Ovary (tissue), 9 donors: ENCODE data around the gene MARCHF3. TPM values are rescaled to one million over a fixed set of nuclear protein-coding genes. Genes with fewer than 3 reads are reported as not detected.

Source experiments
- DNase-seq, 5 donors: peaks; one replicate each; pipeline ENCODE4 v3.0.0-alpha.2; 2019 to 2020
- H3K27ac ChIP-seq, 2 donors: fragments of 200-600 bp; one replicate each; pipeline versions ENCODE4 v1.5.1 to v1.8.0; 2019 to 2022
- H3K27me3 ChIP-seq: fragments of 200-600 bp; one replicate; pipeline ENCODE4 v1.8.0; 2022
- H3K36me3 ChIP-seq: fragments of 200-600 bp; sonication (generic); one replicate; pipeline ENCODE4 v1.5.1; 2019
- H3K4me1 ChIP-seq: one replicate; pipeline ENCODE4 v1.8.1; 2013; ENCODE audit warnings: mild to moderate bottlenecking, moderate library complexity; ENCODE audit not compliant: insufficient read depth
- H3K4me3 ChIP-seq: fragments of 200-600 bp; sonication (generic); one replicate; pipeline ENCODE4 v1.5.1; 2017
- H3K9me3 ChIP-seq, 2 donors: fragments of 200-600 bp in 1 of 2; sonication (generic) in 1 of 2; one replicate each; pipeline versions ENCODE4 v1.5.1 to v1.8.1; 2013 to 2019; ENCODE audit warnings: mild to moderate bottlenecking in 1 of 2, moderate library complexity in 1 of 2
- EP300 ChIP-seq: sonication (generic); formaldehyde crosslinking; IDR thresholded peaks from one replicate; pipeline ENCODE4 v1.6.1; 2017; ENCODE audit warnings: antibody characterized with exemption
- POLR2A ChIP-seq: fragments of 450-650 bp; IDR thresholded peaks from one replicate; pipeline ENCODE4 v1.6.1; 2017; ENCODE audit warnings: antibody characterized with exemption, mild to moderate bottlenecking, moderate library complexity
- WGBS, 3 donors: extraction: QIAGEN DNeasy Blood & Tissue Kit in 1 of 3; methylation state at CpG; one replicate each; pipeline versions ENCODE4 v1.1.5 to v1.1.7; 2013 to 2017; 5-methylcytosine and 5-hydroxymethylcytosine counted together
- intact Hi-C, 4 donors: fragments of 100-400 bp; cut with DNase I; formaldehyde crosslinking; loops; one replicate each; pipeline versions ENCODE4 v1.11.0 to v1.15.1; 2022 to 2023
- polyA plus RNA-seq, 2 donors: library from polyadenylated mRNA; stranded (reverse); fragments of 200-250 nt in 1 of 2; fragments of 350-450 nt in 1 of 2; fragmentation: Illumina TruSeq in 1 of 2; extraction: RNeasy Lipid Tissue Mini Kit (QIAGEN cat#74804) in 1 of 2; gene quantifications; one replicate each; pipeline ENCODE4 v1.2.3, GENCODE V29; 2013 to 2014
- total RNA-seq, 7 donors: library from RNA; depleted of rRNA in 2 of 7; stranded (reverse); fragments of >200 nt in 2 of 7; fragmentation: NEBNext Ultra II Directional in 3 of 7; extraction: Animal tissue kit (Norgen Biotek cat#: 25700) in 3 of 7; gene quantifications; one replicate each; pipeline versions ENCODE4 v1.1.0 to v1.2.4, GENCODE V29; 2016 to 2023
- TF ChIP-seq, protein P1 (sequence below), 3 donors: fragments of 450-650 bp in 2 of 3; fragments of 200-600 bp in 1 of 3; IDR thresholded peaks; one replicate each; pipeline versions ENCODE4 v1.5.1 to v1.8.0; 2016 to 2022; ENCODE audit warnings: antibody characterized with exemption in 3 of 3, mild to moderate bottlenecking in 1 of 3
- donor health status: DM: no; HTN: no; CAD: no; lungs with moderate emphysema.
- donor health status: DM: no; HTN: no; CAD: no.
- donor health status: Bipolar disorder and iron deficiency.
- donor health status: DM: yes; HTN: yes; CAD: no.
- donor health status: DM: no; HTN: no; CAD: no.
- donor health status: DM: yes; HTN: yes; CAD: no.

MARCHF3 gene
- total and polyA plus RNA-seq, 9 donors, result 2.1 to 13.8 (median 4.5) TPM

DNA sequence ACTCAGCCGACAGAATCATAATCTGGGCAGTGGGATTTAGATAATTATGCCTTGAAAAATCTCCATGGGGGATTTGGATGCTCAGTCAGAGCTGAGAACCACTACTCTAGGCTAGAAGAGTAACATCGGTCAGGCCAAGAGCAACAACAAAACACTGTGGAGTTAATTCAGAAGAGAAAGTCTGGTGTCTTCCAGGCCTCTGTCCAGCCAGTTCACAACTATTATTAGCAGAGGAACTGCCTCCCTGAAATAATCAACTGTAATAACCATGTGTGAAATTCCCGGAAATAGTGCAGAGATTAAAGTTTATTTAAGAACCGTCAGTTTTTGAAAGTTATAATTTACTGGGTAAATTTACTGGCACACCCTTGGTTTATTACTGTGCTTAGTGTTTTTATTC, 8.2 kb upstream of the MARCHF3 start:
- intact Hi-C loops, result no loop called here
- Histone ChIP-seq H3K36me3 (no peaks in the 10 kb centered on the region), H3K4me1 (no peaks in the 10 kb centered on the region), H3K4me3 (no peak overlapping the region), H3K27me3 (no peaks in the 10 kb centered on the region), H3K27ac (no peak overlapping the region), H3K9me3 (no peaks in the 10 kb centered on the region)
- 36 to 54% (median 40%) methylated on average over 4 of the region's 4 CpGs for WGBS, 3 donors
- no peak for TF ChIP-seq POLR2A
- no peak for TF ChIP-seq EP300
- TF ChIP-seq, protein P1, sequence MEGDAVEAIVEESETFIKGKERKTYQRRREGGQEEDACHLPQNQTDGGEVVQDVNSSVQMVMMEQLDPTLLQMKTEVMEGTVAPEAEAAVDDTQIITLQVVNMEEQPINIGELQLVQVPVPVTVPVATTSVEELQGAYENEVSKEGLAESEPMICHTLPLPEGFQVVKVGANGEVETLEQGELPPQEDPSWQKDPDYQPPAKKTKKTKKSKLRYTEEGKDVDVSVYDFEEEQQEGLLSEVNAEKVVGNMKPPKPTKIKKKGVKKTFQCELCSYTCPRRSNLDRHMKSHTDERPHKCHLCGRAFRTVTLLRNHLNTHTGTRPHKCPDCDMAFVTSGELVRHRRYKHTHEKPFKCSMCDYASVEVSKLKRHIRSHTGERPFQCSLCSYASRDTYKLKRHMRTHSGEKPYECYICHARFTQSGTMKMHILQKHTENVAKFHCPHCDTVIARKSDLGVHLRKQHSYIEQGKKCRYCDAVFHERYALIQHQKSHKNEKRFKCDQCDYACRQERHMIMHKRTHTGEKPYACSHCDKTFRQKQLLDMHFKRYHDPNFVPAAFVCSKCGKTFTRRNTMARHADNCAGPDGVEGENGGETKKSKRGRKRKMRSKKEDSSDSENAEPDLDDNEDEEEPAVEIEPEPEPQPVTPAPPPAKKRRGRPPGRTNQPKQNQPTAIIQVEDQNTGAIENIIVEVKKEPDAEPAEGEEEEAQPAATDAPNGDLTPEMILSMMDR (IDR thresholded peaks at IDR 0.05), result no peak
- no peak for DNase-seq

DNA sequence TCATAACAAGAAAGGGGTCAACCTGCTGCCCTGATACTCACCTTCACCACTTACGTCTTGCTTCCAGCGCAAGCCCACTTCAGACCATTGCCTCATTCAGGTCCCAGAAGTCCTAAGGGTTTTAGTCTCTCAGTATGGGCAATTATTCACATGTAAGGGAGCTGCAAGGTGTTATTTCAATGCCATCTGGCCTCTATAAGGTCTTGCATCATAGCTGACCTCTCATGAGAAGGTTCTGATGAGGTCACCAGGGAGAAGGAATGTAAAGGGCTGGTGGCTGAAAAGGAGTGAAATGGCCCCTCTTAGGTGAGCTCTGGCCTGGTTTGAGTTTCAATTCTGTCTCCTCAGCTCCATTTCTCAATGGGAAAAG, 1.5 kb upstream of the MARCHF3 start:
- no peak for DNase-seq
- H3K4me1 ChIP-seq, result peaks cover 6% of the 10 kb centered on the region
- TF ChIP-seq EP300, result no peak
- TF ChIP-seq, protein P1 (IDR thresholded peaks at IDR 0.05), result no peak
- no peak for TF ChIP-seq POLR2A
- H3K9me3 ChIP-seq, result no peaks in the 10 kb centered on the region
- H3K4me3 ChIP-seq, result no peak overlapping the region
- WGBS, 3 donors, result 90 to 93% (median 91%) methylated on average over 2 of the region's 2 CpGs
- intact Hi-C loops, result no loop called here
- H3K36me3 ChIP-seq, result no peaks in the 10 kb centered on the region
- no peaks in the 10 kb centered on the region for H3K27me3 ChIP-seq
- no peak overlapping the region for H3K27ac ChIP-seq

DNA sequence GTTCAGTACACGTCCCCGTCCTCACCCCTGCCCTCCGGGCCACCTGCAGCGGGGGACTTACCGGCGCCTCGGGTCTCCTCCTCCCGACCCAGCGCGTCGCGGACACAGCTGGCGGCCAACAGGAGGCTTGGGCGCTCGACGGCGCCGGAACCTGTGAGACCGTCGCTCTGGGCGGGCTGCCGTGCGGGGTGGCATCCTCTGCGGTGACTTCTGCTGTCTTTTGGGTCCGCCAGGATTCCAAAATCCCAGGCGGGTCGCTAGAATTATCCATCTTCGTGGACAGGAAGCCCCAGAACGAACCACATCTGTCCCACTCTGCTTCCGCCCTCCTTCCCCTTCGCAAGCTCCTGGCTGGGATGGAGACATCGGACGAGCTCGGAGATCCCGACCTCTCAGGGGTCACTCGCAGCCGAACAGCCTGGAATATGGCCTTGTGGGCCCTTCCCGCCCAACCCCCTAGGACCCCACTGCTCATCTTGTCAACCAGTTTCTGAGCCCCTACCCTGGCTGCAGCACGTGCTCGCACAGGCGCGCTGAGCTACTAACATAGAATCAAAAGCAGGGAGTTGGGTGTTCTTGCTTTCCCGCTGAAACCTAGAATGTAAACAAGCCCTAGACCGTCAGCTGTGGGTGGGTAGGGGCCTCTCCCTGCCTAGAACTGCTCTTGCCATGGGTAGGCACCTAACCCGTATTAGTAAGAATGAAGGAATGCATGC, 947 bp upstream of the MARCHF3 start:
- Histone ChIP-seq H3K4me3 (peak overlapping the region; percentile 90), H3K27me3 (no peaks in the 10 kb centered on the region), H3K36me3 (no peaks in the 10 kb centered on the region), H3K9me3 (no peaks in the 10 kb centered on the region), H3K27ac (peak overlapping the region in 1 of 2 donors; percentile 84), H3K4me1 (peaks cover 6% of the 10 kb centered on the region)
- no peak for TF ChIP-seq EP300
- TF ChIP-seq, protein P1 (IDR thresholded peaks at IDR 0.05), result no peak
- TF ChIP-seq POLR2A, result no peak
- intact Hi-C loops, result no loop called here
- WGBS, 3 donors, result 14 to 33% (median 27%) methylated on average over 27 to 45 of the region's 45 CpGs
- peak in 2 of 5 donors; percentile 9 to 53 for DNase-seq

DNA sequence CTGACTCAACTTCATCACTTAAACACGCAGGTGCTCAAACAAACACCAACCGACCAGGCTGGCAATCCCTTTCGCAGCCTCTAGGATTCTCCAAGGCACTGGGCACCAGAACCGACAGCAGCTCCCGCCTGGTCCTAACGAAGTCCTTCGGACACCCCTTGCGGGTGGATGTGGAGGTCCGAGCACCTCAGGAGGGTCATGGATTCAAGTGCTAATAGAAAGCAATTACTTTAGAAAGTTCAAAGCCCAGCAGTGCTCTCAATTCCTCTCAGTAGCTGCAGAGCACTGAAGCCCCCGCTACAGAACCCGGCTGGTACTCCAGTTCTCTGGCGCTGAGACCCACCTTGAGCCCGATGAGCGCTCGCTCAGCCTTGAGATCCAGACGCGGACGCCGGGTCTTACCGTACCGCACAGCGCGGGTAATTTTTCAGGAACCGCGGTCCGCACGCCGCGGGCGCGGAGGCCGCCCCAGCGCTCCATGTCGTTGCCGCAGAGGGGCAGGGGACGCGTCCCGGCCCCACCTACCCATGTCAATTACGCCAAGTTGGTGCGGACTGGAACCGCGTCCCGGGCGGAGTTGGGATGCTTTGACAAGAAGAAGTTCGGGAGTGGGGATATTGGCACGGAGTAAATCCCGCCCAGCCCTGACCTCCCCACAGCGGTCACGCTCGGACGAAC, 638 bp downstream of the MARCHF3 start:
- Histone ChIP-seq H3K4me3 (peak overlapping the region; percentile 90), H3K27me3 (no peaks in the 10 kb centered on the region), H3K9me3 (no peaks in the 10 kb centered on the region), H3K27ac (peak overlapping the region; percentile 25 to 84), H3K4me1 (peaks cover 9% of the 10 kb centered on the region), H3K36me3 (no peaks in the 10 kb centered on the region)
- 1 to 2% (median 1%) methylated on average over 45 to 51 of the region's 51 CpGs for WGBS, 3 donors
- intact Hi-C loops, result loop anchor here in 1 of 4 donors (5.0 kb wide), 1 partner anchor 177 kb away; no protein-coding TSS in a partner anchor
- peak; percentile 22 to 56 (median 48) for DNase-seq
- TF ChIP-seq EP300, result no peak
- TF ChIP-seq, protein P1 (IDR thresholded peaks at IDR 0.05), result peak in 2 of 3 donors; percentile 29
